GM12864 (cell line): ENCODE results near the gene ABHD17C.

Source experiments
- DNase-seq: peaks from one replicate; pipeline ENCODE4 v3.0.0-alpha.2; 2011; ENCODE audit warnings: low read depth
- H3K4me3 ChIP-seq: 2 replicates; pipeline ENCODE4 v1.5.1; 2011; ENCODE audit warnings: mild to moderate bottlenecking, low read depth, low read length, control low read depth
- TF ChIP-seq, protein P1 (sequence below): IDR thresholded peaks from 2 replicates; pipeline ENCODE4 v1.5.1; 2011; ENCODE audit warnings: low read depth, mild to moderate bottlenecking, moderate library complexity, low read length, control low read depth, inconsistent platforms; ENCODE audit errors: missing control alignments

ABHD17C gene

GRCh38 chr15:80736560-80736959, 41.5 kb downstream of the ABHD17C start:
- no peak for DNase-seq
- TF ChIP-seq, protein P1, sequence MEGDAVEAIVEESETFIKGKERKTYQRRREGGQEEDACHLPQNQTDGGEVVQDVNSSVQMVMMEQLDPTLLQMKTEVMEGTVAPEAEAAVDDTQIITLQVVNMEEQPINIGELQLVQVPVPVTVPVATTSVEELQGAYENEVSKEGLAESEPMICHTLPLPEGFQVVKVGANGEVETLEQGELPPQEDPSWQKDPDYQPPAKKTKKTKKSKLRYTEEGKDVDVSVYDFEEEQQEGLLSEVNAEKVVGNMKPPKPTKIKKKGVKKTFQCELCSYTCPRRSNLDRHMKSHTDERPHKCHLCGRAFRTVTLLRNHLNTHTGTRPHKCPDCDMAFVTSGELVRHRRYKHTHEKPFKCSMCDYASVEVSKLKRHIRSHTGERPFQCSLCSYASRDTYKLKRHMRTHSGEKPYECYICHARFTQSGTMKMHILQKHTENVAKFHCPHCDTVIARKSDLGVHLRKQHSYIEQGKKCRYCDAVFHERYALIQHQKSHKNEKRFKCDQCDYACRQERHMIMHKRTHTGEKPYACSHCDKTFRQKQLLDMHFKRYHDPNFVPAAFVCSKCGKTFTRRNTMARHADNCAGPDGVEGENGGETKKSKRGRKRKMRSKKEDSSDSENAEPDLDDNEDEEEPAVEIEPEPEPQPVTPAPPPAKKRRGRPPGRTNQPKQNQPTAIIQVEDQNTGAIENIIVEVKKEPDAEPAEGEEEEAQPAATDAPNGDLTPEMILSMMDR, result no peak
- no peak overlapping the region for H3K4me3 ChIP-seq

GRCh38 chr15:80739919-80740318, 44.8 kb downstream of the ABHD17C start:
- no peak overlapping the region for H3K4me3 ChIP-seq
- TF ChIP-seq, protein P1, result no peak
- no peak for DNase-seq

DNA sequence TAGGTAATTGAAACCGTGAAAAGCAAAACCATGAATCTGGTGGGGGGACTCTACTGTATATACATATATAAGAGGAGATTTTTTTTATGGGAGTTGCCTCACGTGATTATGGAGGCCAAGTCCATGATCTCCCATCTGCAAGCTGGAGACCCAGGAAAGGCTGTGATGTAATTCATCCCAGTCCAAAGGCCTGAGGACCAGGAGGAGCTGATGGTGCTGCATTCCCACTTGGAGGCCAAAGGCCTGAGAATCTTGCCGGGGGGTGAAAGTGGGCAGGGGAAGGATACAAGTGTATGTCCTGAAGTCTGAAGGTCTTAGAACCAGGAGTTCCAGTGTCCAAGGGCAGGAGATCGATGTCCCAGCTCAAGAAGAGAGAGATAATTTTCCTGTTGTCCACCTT, 47.0 kb downstream of the ABHD17C start:
- TF ChIP-seq, protein P1, result no peak
- no peak overlapping the region for H3K4me3 ChIP-seq
- no peak for DNase-seq

GRCh38 chr15:80743189-80743833, 48.2 kb downstream of the ABHD17C start:
- no peak for DNase-seq
- TF ChIP-seq, protein P1, result no peak
- H3K4me3 ChIP-seq, result no peak overlapping the region

- DNase-seq, result no peak
- TF ChIP-seq, protein P1, result no peak
- H3K4me3 ChIP-seq, result no peak overlapping the region
Measured at GRCh38 chr15:80744415-80744814, 49.3 kb downstream of the ABHD17C start.

- TF ChIP-seq, protein P1, result no peak
- no peak overlapping the region for H3K4me3 ChIP-seq
- no peak for DNase-seq
Measured at GRCh38 chr15:80744826-80745225, 49.7 kb downstream of the ABHD17C start.

DNA sequence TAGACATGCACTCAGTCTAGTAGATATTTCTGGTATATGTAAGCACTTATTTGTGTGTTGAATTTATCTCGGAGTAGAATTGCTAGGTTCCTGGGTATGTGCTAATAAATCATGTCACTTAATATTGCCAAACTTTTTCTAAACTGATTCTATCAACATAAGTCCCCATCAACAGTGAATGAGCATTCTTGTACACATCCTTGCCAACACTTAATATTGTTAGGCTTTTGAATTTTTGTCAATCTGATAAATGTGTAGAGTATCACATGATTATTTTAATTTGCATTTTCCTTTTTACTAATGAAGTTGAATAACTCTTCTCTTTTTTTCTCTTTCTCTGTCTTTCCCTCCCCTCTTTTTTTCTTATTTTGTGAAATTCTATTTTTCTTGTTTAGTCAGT, 50.8 kb downstream of the ABHD17C start:
- DNase-seq, result no peak
- no peak overlapping the region for H3K4me3 ChIP-seq
- TF ChIP-seq, protein P1, result no peak
